GM19372 (cell line): Measurements from ENCODE around the gene CERS3.
A peak's percentile ranks its signal among the peaks of the same experiment; 100 is the strongest.

ENCODE experiments used
- ATAC-seq: cut with Tn5 transposase; IDR thresholded peaks from one replicate; pipeline ENCODE4 v1.9.1; 2021; ENCODE audit warnings: mild to moderate bottlenecking, low read depth, moderate library complexity; ENCODE audit not compliant: unreplicated experiment

Gene CERS3

DNA sequence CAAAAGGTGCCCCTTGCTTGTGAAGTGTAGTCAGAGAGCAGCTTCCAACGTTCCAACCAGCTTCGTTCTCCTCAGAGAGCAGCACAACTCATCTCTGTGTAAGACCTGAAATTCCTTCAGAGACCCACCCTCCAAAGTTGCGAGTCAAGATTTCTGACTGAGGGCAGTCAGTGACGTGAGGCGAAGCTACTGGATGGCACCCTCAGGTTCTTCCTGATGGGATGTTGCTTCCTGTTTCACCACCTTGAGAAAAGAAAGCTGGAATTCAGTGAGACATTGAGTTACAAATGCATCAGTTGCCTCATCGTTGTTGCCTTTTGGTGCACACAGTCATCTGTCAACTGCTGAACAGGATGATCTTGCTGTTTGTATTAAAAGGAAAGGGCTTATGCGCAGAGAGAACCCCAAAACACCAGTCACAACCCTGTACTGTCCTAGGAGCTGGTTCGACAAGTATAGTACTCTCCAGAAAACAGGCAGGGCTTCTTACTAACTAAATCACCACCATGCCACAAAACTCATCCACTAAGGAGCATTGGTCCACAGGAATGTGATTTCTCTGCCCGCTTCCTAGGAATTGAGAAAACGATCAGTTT is at the start of gene CERS3:
TSS of gene CERS3 (minus strand) at position 118 of the 596 bp plus-strand sequence. CDS start 27,101 bp downstream, outside the sequence.
- ATAC-seq, result no peak

DNA sequence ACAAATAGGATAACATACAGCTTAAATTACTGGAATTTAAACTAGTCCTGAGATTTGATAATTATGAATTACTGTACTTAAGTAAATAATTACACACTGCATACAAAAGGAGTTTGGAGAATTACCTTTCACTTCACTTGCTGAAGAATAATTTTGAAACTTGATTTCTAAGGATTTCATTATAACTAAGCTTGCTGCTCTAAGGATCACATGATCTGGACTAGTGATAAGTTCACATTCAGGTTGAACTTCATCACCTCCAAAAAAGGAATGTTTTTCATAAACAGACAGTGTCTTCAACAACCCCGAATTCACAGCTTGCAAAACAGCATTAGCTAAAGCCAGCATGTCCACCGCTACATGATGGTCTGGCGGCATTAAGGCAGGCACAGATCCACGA is 44.8 kb upstream of the CERS3 start:
- no peak for ATAC-seq

DNA sequence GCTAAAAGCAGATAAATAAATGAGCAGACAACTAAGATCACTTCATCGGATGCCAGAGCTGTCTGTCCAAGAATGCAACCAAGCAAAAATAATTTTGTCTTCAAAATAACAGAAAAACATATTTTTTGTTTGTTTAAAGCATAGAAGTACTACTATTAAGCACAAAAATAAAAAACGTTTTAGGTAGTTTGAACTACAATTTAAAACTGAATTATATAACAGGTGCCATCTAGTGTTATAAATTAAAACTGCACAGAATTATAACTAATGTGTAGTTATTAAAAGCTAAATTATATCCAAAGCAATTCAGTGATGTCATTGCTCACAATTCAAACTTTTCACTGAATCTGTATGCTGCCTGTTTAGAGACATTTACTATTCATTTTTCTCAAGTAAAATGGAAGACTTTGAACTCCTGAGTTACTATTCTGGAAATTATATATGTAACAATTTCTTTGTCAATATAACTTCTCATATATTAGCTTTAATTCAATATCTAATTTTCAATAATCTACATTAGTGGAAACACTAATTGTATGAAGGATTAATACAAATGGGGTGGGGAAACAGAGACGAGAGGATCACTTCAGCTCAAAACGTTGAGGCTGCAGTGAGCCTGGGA is 43.7 kb upstream of the CERS3 start:
- no peak for ATAC-seq

DNA sequence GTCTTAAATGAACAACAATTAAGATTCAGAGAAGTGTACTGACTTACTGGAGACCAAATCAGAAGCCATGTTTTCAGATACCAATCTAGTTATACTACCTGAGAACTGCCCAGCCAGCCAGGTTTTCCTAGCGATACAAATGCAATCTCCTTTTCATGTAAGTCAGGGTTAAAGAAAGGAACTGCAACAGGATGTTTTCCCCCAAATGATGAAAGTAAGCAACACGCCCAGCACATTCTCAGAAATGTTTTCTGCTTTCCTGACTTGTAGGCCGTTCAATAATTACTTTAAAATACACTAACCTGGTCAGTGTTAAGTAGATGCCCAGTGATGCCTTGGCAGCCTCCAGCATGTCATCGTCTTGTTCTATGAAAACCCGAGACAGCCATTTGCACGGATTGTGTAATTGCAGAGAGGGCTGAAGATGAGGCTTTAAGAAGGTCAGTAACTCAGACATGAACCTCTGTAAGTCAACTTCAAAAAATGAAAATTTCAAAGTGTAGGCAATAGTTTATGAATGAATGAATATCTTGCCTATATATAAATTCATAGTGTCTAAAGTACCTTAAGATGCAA is 42.9 kb upstream of the CERS3 start:
- ATAC-seq, result no peak

DNA sequence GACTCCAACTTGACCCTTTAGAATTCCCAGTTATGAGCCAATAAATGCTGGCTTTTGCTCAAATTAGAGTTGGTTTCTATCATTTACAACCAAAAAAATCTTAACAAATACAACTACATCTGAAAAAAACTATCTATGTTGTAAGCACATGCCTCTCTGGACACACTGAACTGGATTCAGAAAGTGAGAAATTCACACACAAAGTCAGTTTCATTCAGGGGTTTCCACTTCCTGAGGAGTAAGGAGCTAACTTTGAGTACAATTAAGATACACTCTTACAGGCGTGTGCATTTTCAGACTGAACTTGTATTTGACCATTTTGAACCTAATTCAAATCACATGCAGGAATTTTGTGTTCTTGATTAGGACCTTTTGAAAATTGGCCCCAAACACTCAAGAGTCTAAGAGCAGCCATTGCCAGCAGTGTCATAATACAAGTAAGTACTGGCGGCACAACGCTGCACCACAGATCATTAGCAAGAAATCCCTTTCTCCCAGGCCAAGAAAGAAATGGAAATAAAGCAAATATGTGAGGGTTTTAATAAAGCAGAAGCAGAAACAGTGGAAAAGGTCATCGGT is 42.1 kb upstream of the CERS3 start:
- peak; percentile 84 for ATAC-seq

DNA sequence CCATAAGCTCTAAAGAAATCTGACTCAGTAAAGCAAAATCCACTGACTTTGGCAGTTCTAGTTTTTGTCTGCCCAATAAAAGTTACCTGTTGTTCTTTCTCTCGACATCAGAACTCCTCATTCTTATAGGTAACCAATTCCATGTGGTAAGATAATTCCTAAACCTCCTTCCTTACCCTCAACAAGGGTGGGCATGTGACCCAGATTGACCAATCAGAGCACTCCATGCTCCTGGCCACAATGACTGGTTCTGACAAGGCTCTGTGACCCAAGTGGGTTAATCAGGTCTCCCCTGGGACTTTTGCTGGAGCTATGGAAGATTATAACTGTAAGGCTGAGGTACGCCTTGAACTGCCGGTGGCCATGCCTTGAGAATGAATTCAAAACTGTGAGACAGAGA is 41.5 kb upstream of the CERS3 start:
- ATAC-seq, result no peak

DNA sequence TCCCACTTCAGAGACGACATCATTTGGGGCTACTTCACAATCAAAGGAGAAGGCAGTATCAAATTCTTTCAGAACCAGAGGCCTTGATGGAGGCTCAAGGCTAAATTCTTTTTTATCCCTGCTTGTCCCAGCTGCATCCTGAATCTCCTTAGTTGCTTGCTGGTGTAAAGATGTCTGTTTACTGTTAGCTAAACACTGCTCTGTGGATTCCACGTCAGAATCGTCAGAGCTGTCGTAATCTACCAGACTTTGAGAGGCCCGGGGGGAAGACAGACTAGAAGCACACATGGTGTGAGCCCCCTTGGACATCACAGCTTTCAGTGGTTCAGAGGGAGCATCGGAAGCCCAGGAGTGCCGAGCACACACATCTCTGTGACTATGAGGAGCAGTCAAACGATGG is 40.6 kb upstream of the CERS3 start:
- ATAC-seq, result no peak

DNA sequence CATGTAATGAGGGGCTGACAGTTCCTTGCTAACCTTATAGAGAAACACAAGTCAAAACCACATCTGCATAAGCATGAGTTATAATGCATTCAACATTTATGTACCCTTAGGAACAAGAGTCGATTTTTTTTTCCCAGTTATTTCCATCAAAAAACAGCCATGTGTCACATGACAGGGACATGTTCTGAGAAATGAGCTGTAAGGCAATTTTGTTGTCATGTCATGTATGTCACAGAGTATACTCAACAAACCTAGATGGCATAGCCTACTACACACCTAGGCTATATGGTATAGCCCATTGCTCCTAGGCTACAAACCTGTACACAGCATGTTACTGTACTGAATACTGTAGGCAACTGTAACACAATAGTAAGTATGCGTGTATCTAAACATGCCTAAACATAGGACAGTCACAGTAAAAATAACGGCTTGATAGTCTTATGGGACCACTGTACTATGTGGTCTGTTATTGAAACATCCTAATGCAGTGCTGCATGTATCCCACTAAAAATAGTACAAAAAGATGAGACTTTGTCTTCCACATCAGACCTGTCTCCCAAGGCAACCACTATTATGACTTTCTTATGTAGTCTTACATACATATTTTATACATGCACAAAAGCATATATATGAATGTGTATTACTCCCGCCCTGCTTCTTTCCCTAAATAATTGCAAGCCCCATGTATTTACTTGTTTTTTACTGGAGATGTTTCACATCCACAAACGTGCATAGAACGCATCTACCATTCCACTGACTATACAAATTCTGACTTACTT is 38.3 kb upstream of the CERS3 start:
- ATAC-seq, result no peak

DNA sequence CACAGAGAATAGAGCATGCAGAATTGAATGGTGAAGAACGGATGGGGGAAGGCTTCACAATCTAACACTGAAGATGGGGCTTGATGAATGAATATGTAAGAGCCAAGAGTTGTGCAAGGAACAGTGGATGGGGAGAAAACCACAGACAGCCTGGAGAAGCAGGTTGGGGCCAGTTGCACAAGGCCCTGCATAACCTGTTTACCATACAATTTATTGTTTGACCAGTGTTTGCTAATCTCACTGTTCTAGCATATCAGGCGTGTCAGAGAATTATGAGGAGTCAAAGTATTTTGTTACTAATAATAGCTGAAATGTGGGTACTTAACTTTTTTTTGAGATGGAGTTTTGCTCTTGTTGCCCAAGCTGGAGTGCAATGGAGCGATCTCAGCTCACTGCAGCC is 36.8 kb upstream of the CERS3 start:
- no peak for ATAC-seq

DNA sequence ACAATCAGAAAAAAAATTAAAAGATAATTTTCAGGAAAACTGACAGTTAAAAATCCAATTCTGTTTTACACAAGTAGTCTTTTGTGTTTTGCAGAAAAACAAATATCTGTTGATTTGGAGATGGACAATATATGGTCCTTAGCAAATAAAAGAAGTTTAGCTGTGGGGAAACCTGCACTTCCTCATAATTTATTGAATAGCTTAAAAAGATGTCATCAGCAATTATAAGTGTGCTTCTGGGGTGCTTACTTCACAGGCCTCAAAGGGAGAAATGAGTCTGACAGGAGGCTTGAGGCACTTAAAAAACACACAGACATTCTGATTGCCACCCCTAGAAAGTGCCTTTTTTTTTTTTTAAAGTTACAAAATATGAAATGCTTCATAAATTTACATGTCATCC is 31.6 kb upstream of the CERS3 start:
- ATAC-seq, result no peak

DNA sequence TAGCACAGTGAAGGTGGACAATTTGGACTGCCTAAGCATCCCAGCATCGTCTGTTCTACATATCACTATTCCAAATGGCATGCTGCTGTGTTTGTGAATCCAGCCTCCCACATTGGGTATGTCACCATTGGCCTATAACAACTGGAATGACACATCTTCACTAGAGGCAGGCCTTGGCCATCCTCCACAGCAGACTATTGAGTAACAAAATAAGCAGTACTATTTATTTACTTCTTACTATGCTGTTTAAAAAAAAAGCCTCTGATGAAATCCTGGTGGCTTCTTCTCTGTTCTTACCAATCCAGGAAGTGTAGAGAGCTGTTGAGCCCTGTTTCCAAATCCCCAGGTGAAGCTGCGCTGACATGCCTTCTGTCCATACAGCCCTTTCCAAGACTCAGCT is 30.6 kb upstream of the CERS3 start:
- no peak for ATAC-seq

DNA sequence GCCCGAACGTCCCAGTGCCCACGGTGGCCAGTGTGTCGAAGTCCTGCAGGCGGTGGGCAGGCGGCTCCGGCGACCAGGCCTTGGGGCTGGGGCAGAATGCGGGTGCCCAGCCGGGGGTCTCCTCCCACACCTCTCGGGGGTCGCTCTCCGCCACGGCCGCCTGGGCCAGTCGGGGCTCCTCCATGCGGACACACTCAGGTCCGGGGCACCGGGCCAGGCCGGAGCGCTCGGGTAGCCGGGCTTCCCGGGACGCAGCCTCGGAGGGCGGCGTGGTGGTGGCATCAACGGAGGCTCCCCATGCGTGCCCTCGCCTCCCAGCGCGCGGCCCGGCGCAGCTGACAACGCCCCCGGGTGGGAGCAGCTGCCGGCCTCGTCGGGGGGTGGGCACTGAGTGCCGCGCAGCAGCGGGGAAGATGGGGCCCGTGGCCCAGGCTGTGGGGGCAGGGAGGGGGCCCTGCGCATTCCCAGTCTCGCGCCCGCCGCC is 30.1 kb upstream of the CERS3 start:
- ATAC-seq, result no peak

DNA sequence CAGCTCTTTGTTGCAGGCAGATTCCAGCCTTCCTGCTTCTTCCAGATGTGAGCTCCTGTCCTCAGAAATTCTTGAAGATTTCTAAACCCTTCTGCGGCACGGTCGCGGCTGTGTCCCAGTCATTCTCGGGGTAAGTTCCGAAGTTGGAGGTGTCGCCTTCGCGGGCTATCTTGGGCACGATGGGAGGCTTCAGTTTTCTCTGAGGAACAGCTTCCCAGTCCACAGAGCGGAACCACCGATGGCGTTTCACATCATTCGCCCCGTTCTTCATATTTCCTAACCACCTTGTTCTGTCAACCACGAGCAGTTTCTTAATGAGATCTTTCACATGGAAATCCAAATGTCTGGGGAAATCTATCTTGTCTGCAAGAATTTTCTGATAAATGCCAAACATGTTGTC is 24.7 kb upstream of the CERS3 start:
- ATAC-seq, result no peak

DNA sequence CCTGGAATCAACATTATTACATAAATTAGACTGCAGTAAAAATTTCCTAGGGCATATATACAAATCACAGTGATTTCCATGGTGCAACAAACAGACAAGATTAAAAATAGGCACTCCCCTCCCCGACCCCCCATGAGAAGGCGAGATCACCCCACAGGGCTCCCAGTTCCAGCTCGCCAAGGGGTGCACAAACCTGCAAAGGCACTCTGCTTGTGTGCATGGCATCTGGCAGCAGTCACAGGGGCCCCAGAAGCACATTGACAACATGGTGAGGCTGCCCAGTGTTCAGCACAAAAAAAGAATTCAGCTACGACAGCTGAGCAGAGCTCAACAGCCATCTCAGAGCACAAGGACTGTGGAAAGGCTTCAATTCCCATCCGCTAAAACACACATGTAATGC is 19.2 kb upstream of the CERS3 start:
- no peak for ATAC-seq

DNA sequence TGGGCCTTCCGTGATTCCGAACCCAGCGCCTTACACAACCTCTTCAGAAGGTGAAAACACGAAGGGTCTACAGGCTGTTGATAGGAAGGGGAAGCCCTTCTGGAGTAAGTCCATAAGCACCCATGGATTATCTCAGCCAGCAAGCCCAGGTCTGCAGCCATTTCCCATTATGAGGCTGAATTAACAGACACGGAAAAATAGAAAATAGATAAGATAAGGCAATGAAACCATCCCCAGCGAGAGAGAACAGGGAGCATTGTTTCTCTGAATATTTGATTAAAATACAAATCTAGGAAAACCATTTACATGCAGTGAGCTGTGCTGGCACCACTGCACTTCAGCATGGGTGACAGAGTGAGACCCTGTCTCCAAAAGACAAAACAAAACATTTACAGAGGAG is 16.2 kb upstream of the CERS3 start:
- ATAC-seq, result no peak

DNA sequence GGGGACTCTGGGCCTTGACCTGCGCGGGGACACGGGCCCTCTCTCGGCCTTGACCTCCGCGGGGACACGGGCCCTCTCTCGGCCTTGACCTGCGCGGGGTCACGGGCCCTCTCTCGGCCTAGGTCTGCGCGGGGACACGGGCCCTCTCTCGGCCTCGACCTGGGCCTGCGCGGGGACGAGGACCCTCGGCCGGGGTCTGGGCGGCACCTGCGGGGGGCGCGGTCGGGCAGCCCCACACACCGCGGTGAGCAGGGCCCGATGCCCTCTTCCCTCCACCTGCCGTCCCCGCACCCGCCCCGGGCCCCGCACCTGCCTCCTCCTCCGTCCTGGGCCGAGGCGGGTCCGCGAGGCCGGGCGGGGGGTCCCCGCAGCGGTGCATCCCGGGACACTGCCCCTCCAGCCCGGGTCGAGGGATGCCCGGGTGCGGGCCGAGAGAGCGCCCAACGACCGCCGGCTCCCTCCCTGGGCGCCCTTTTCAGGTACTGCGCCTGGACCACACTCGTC is 15.6 kb upstream of the CERS3 start:
- no peak for ATAC-seq

DNA sequence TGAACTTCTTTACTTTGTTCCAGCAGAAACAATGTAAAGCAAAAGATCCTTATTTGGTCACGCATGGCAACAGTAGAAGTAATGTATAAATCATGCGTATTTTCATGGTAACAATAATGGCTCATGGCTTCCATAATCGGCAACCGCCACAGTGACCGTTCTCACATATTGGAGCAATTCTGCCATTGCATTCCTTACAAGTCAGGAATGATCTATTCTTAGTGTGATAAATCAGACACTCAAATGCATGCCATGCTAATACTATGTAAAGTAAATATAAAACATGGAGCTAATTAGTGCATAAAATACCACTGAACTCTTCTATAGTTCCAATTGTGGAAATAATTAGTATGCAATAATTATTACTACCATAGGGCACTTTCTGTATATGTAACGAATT is 13.5 kb upstream of the CERS3 start:
- ATAC-seq, result no peak

DNA sequence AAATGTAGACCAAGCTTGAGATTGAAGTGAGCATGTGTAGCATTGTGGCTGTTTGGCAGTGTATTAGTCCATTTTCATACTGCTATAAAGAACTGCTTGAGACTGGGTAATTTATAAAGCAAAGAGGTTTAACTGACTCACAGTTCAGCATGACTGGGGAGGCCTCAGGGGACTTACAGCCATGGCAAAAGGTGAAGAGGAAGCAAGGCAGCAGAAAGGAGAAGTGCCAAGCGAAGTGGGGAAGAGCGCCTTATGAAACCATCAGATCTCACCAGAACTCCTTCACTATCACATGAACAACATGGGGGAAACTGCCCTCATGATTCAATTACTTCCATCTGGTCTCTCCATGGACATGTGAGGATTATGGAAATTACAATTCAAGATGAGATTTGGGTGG is 8.6 kb upstream of the CERS3 start:
- no peak for ATAC-seq

DNA sequence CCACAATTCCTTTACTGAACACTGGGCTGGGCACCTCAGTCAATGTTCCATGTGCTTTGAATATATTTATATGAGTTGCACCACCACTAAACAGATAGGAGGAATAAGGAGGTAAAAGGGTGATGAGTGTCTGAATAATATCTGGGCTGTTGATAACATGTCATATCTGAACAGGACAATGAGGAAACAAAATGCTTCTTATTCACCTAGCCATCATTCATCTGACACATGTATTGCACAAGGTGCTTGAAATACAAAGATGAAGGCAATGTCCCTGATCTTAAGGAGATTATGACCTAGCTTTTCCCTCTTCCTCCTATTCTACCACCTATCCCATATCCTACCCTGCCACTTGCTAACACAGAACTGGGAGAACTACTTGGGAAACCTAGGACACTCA is 8.0 kb upstream of the CERS3 start:
- no peak for ATAC-seq

DNA sequence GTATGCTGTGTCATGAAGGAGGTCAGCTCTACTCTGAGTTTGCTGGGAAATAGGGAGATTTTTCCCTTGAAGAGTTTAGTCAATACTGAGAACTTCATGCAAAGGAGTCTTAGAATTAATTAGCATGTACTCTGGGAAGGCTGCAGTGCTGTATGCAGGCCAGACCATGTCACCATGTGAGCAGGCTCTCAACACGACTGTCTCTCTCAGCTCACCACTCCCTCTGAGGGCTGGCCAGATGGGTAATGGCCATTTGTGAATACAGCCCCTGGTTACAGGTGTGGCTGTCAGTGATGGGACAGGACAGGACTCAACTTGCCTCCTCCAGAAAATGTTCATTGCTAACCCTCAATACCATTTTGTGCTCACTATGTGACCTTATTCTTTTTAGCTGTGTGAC is 5.1 kb upstream of the CERS3 start:
- no peak for ATAC-seq

DNA sequence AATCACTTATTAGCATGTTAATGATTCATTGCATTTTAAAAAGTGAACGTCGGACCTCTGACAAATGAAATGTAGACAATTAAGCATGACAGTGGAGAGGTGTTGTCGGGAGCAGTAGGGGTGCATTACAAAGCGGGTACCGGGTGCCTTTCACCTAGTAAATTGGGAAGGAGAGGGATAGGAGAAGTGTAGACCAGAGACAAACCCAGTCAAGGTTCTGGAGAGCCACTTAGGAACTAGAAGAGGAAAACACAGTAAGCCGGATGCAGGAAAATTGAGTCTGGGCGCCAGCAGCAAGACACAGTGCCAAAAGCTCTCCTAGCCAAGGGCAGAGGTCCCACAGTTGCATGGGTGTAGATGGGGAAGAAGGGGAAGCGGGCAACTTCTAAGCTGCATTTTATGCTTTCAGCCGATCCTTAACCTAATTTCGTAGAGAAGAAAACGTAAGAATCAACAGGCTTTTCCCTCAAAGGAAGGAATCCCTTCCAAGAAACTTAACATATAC is 3.1 kb upstream of the CERS3 start:
- no peak for ATAC-seq
